Fibroblast of villous mesenchyme (primary cell): ENCODE data around the gene OXTR. TPM values are rescaled to one million over a fixed set of nuclear protein-coding genes. Genes with fewer than 3 reads are reported as not detected.
"Not testable (repeated sequence)": the region's sequence is repeated elsewhere in the genome, so short reads cannot be mapped to it uniquely, and the experiment has no call there.

ENCODE experiments used
- DNase-seq: peaks from one replicate; pipeline ENCODE4 v3.0.0-alpha.2; 2010; ENCODE audit warnings: low read depth
- H3K4me3 ChIP-seq: 2 replicates; pipeline ENCODE4 v1.5.1; 2011; ENCODE audit warnings: low read depth, mild to moderate bottlenecking, low read length
- CTCF ChIP-seq: IDR thresholded peaks from 2 replicates; pipeline ENCODE4 v1.5.1; 2012; ENCODE audit warnings: low read depth, mild to moderate bottlenecking, low read length; ENCODE audit not compliant: insufficient read depth
- total RNA-seq: library from RNA; depleted of rRNA; stranded (reverse); fragments of >200 nt; gene quantifications from 2 replicates; pipeline ENCODE4 v1.2.3, GENCODE V29; 2012

The OXTR gene
- total RNA-seq, 1 donor = 310 TPM

GRCh38 chr3:8722808-8723207 is 46.6 kb downstream of the OXTR start:
- no peak for TF ChIP-seq CTCF
- no peak for DNase-seq
- H3K4me3 ChIP-seq = no peak overlapping the region

- not testable (repeated sequence) for DNase-seq
Observed at GRCh38 chr3:8715757-8716156, 53.7 kb downstream of the OXTR start.

GRCh38 chr3:8713901-8714759 is 55.3 kb downstream of the OXTR start:
- no peak overlapping the region for H3K4me3 ChIP-seq
- peak; percentile 49 for TF ChIP-seq CTCF
- DNase-seq = no peak

More at GRCh38 chr3:8715757-8716156, 53.7 kb downstream of the OXTR start:
- H3K4me3 ChIP-seq = peak overlapping the region; percentile 3

- no peak overlapping the region for H3K4me3 ChIP-seq
- DNase-seq = no peak
- no peak for TF ChIP-seq CTCF
Observed at GRCh38 chr3:8712908-8713255, 56.5 kb downstream of the OXTR start.

- H3K4me3 ChIP-seq = no peak overlapping the region
- no peak for TF ChIP-seq CTCF
- DNase-seq = peak; percentile 47
Observed at GRCh38 chr3:8712045-8712907, 57.1 kb downstream of the OXTR start.

GRCh38 chr3:8709801-8710507 is 59.5 kb downstream of the OXTR start:
- DNase-seq = no peak
- H3K4me3 ChIP-seq = no peak overlapping the region
- no peak for TF ChIP-seq CTCF

GRCh38 chr3:8709287-8709686 is 60.1 kb downstream of the OXTR start:
- no peak for TF ChIP-seq CTCF
- DNase-seq = no peak
- no peak overlapping the region for H3K4me3 ChIP-seq
